ENCODE data around the gene PRKCA. TPM values are rescaled to one million over a fixed set of nuclear protein-coding genes. Genes with fewer than 3 reads are reported as not detected.

PRKCA gene
- total and polyA plus RNA-seq, 2 of the 13 experiments (the other 11 are each of a cell fraction or from before 2014, with no cell fraction given) = 18.5 to 21.5 TPM

- peak; percentile 54 for TF ChIP-seq ZNF407 (CRISPR knock-in tag; IDR thresholded peaks at IDR 0.05; ENCODE audit: not compliant biosample characterization)
- peak; percentile 78 for TF ChIP-seq POLR2AphosphoS5 (IDR thresholded peaks at IDR 0.05; ENCODE audit: low read depth, low read length)
- peak; percentile 58; the same call in 1 of the 2 replicates for TF ChIP-seq GABPB1 (CRISPR knock-in tag; IDR thresholded peaks at IDR 0.05)
- TF ChIP-seq SMAD1 (CRISPR knock-in tag; IDR thresholded peaks at IDR 0.05; ENCODE audit: borderline replicate concordance, low read depth) = 0 out of 2 replicates have a peak, but pooled peaks have one; percentile 34
- TF ChIP-seq IKZF1 (IDR thresholded peaks at IDR 0.05) = no peak
- peak; percentile 81; the same call in 1 of the 2 replicates for TF ChIP-seq CCDC6 (CRISPR knock-in tag; IDR thresholded peaks at IDR 0.05)
- peak; percentile 91 to 97 for TF ChIP-seq POLR2A (IDR thresholded peaks at IDR 0.05; ENCODE audit: insufficient read depth in 1 of 2, low read depth in 2 of 2, low read length in 2 of 2)
- peak; percentile 68; the same call in 1 of the 2 replicates for TF ChIP-seq SMAD9 (CRISPR knock-in tag; IDR thresholded peaks at IDR 0.05)
- TF ChIP-seq RXRA (CRISPR knock-in tag; IDR thresholded peaks at IDR 0.05) = peak; percentile 55; the same call in 1 of the 2 replicates
- TF ChIP-seq BRCA1 (CRISPR knock-in tag; IDR thresholded peaks at IDR 0.05) = 0 out of 2 replicates have a peak, but pooled peaks have one; percentile 33
- TF ChIP-seq PITX1 (CRISPR knock-in tag; IDR thresholded peaks at IDR 0.05) = 0 out of 2 replicates have a peak, but pooled peaks have one; percentile 43
- TF ChIP-seq SRSF9 (IDR thresholded peaks at IDR 0.05; ENCODE audit: borderline replicate concordance, insufficient read depth, low read depth, low read length, poor library complexity, severe bottlenecking) = no peak
- 0 out of 2 replicates have a peak, but pooled peaks have one; percentile 54 for TF ChIP-seq MXD3 (CRISPR knock-in tag; IDR thresholded peaks at IDR 0.05)
- peak; percentile 17; the same call in 1 of the 2 replicates for TF ChIP-seq TGIF2 (CRISPR knock-in tag; IDR thresholded peaks at IDR 0.05)
- TF ChIP-seq GATA4 (IDR thresholded peaks at IDR 0.05; ENCODE audit: borderline replicate concordance, low read depth) = 0 out of 2 replicates have a peak, but pooled peaks have one; percentile 18
These were observed at the start of gene PRKCA (continued) for GRCh38 chr17:66301864-66302741.

Measured in HepG2 (cell line).